SU-DHL-6 (cell line): ENCODE data around the gene CRAT.

Experiments
- H2AFZ ChIP-seq: fragments of 200-600 bp; sonication (generic); 2 replicates; pipeline ENCODE4 v1.6.1; 2014; ENCODE audit warnings: low read depth, mild to moderate bottlenecking, moderate library complexity, mixed read lengths, antibody characterized with exemption, low read length; ENCODE audit not compliant: severe bottlenecking
- H3F3A ChIP-seq: fragments of 200-600 bp; shearing (Covaris generic); 2 replicates; pipeline ENCODE4 v1.6.0; 2016; ENCODE audit warnings: antibody characterized with exemption, mild to moderate bottlenecking; ENCODE audit not compliant: insufficient read depth
- H3K27ac ChIP-seq: fragments of 200-600 bp; sonication (generic); 2 replicates; pipeline ENCODE4 v1.5.1; 2016; ENCODE audit warnings: low read depth, mild to moderate bottlenecking, low read length, moderate library complexity, mixed read lengths
- H3K27me3 ChIP-seq: fragments of 200-600 bp; sonication (generic), shearing (Covaris generic); 2 replicates; pipeline ENCODE4 v1.6.0; 2014; ENCODE audit warnings: mild to moderate bottlenecking, low read length
- H3K36me3 ChIP-seq: fragments of 200-600 bp; sonication (generic); 2 replicates; pipeline ENCODE4 v1.6.1; 2014; ENCODE audit warnings: mild to moderate bottlenecking, low read length, mixed read lengths
- H3K4me2 ChIP-seq: fragments of 300-600, 200-600 bp; shearing (Covaris generic), sonication (generic); 2 replicates; pipeline ENCODE4 v1.6.0; 2014; ENCODE audit warnings: low read length, low read depth, mild to moderate bottlenecking; ENCODE audit not compliant: poor library complexity, severe bottlenecking
- H3K4me3 ChIP-seq: fragments of 200-600 bp; sonication (generic); 2 replicates; pipeline ENCODE4 v1.5.1; 2014; ENCODE audit warnings: antibody characterized with exemption, low read length, mild to moderate bottlenecking, mixed read lengths; ENCODE audit not compliant: insufficient read depth, poor library complexity, severe bottlenecking
- H3K79me2 ChIP-seq: fragments of 200-600 bp; sonication (generic); 2 replicates; pipeline ENCODE4 v1.6.1; 2014; ENCODE audit warnings: mild to moderate bottlenecking, low read length, moderate library complexity; ENCODE audit not compliant: insufficient read depth
- H3K9ac ChIP-seq: fragments of 200-600 bp; sonication (generic); 2 replicates; pipeline ENCODE4 v1.7.0; 2014; ENCODE audit warnings: mild to moderate bottlenecking, low read length
- H3K9me2 ChIP-seq: fragments of 200-600 bp; sonication (generic); replicated peaks from 2 replicates; pipeline ENCODE4 v1.6.1; 2014; ENCODE audit warnings: low read length; ENCODE audit not compliant: insufficient read depth
- H3K9me3 ChIP-seq: fragments of 200-600 bp; sonication (generic); 2 replicates; pipeline ENCODE4 v1.6.1; 2014; ENCODE audit warnings: low read length, mixed read lengths; ENCODE audit not compliant: insufficient read depth
- H4K20me1 ChIP-seq: fragments of 200-600 bp; sonication (generic); 2 replicates; pipeline ENCODE4 v1.6.1; 2014; ENCODE audit warnings: low read depth, mild to moderate bottlenecking, antibody characterized with exemption, low read length, moderate library complexity, mixed read lengths
- CTCF ChIP-seq: fragments of 200-600 bp; sonication (generic); IDR thresholded peaks from one replicate; pipeline ENCODE4 v1.5.1; 2017; ENCODE audit warnings: antibody characterized with exemption, mild to moderate bottlenecking, low read length, moderate library complexity; ENCODE audit not compliant: insufficient read depth, poor library complexity, severe bottlenecking
- EZH2phosphoT487 ChIP-seq: fragments of 200-600 bp; sonication (generic), shearing (Covaris generic); conservative IDR thresholded peaks from 2 replicates; pipeline ENCODE4 v1.6.1; 2018; ENCODE audit warnings: mild to moderate bottlenecking, antibody characterized with exemption, low read length, moderate library complexity, mixed read lengths

Gene CRAT

GRCh38 chr9:129075996-129076639 lies 34.5 kb downstream of the CRAT start:
- H3F3A ChIP-seq = no peaks in the 10 kb centered on the region
- H3K9me3 ChIP-seq = no peaks in the 10 kb centered on the region
- H3K9me2 ChIP-seq = no peaks in the 10 kb centered on the region
- 0 out of 2 replicates have a peak, but pooled peaks cover 5% of the 10 kb centered on the region for H3K79me2 ChIP-seq
- no peak overlapping the region for H3K4me3 ChIP-seq
- no peak overlapping the region for H3K4me2 ChIP-seq
- H3K27me3 ChIP-seq = no peaks in the 10 kb centered on the region
- no peaks in the 10 kb centered on the region for H3K36me3 ChIP-seq
- H3K27ac ChIP-seq = no peak overlapping the region
- no peak overlapping the region for H2AFZ ChIP-seq
- no peak for TF ChIP-seq EZH2phosphoT487
- TF ChIP-seq CTCF = no peak
- no peaks in the 10 kb centered on the region for H4K20me1 ChIP-seq
- H3K9ac ChIP-seq = no peak overlapping the region

DNA sequence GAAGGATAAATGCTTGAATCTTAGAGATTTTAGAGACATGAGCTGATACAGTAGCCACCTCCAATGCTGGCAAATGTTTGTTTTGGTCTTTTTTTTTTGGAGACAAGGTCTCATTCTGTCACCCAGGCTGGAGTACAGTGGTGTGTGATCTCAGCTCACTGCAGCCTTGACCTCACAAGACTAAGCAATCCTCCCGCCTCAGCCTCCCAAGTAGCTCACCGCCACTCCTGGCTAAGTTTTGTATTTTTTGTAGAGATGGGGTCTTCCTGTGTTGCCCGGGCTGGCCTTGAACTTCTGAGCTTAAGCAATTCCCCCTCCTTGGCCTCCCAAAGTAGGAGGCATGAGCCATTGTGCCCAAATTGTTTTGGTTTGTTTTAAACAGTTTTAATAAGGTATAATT lies 36.5 kb downstream of the CRAT start:
- Histone ChIP-seq H4K20me1 (no peaks in the 10 kb centered on the region), H3F3A (no peaks in the 10 kb centered on the region), H3K9me3 (no peaks in the 10 kb centered on the region), H2AFZ (no peak overlapping the region), H3K4me2 (no peak overlapping the region), H3K9ac (no peak overlapping the region), H3K27me3 (no peaks in the 10 kb centered on the region), H3K9me2 (no peaks in the 10 kb centered on the region), H3K4me3 (no peak overlapping the region), H3K79me2 (no peaks in the 10 kb centered on the region), H3K27ac (no peak overlapping the region), H3K36me3 (no peaks in the 10 kb centered on the region)
- TF ChIP-seq EZH2phosphoT487 (no peak), CTCF (no peak)

- no peak overlapping the region for H3K9ac ChIP-seq
- no peak overlapping the region for H3K27ac ChIP-seq
- H3K27me3 ChIP-seq = no peaks in the 10 kb centered on the region
- no peaks in the 10 kb centered on the region for H3K79me2 ChIP-seq
- H3K4me2 ChIP-seq = no peak overlapping the region
- no peak overlapping the region for H2AFZ ChIP-seq
- no peaks in the 10 kb centered on the region for H3K9me2 ChIP-seq
- TF ChIP-seq EZH2phosphoT487 (no peak), CTCF (no peak)
- no peaks in the 10 kb centered on the region for H3K36me3 ChIP-seq
- no peaks in the 10 kb centered on the region for H4K20me1 ChIP-seq
- no peak overlapping the region for H3K4me3 ChIP-seq
- H3F3A ChIP-seq = no peaks in the 10 kb centered on the region
- H3K9me3 ChIP-seq = no peaks in the 10 kb centered on the region
These were observed 37.2 kb downstream of the CRAT start for GRCh38 chr9:129073404-129073803.
